HG03196 (cell line): ENCODE results near the gene MKI67.

Source experiments
- ATAC-seq: cut with Tn5 transposase; IDR thresholded peaks from one replicate; pipeline ENCODE4 v1.9.1; 2021; ENCODE audit not compliant: unreplicated experiment

MKI67 gene

DNA sequence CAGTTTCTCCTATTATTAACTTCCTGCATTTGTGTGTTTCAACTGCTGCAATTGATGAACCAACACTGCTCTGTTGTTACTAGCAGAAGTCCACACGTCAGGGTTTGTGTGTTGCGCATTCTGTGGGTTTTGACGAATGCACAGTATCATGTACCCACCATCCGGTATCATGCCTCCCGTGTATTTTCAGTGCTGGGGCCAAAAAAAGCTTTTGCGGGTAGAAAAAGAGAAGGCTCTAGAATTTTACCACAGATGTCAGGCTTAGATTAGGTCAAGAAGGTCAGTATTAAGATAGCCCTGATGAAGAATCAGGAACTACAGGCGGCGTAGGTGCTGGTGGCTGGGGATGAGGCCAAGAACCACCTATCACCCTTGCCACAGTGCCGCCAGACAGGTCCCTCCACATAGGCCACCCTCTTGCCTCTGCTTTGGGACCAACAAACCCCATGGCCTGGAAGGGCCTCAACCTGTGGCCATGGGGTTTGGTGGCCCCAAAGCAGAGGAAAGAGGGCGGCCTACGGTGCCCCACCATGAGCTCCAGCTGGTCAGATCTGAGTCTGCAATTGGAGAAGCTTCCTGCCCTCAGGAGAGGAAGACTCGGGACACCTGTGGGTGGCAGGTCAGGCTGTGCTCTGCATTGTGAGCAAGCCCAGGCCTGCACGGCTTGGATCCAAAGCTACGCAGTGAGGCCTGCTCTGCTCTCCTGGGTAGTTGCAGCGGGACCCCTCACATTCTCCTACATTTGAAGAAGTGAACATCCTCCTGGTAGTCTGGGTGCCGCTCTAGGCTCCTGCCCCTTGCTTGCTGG is 71.9 kb downstream of the MKI67 start:
- no peak for ATAC-seq

DNA sequence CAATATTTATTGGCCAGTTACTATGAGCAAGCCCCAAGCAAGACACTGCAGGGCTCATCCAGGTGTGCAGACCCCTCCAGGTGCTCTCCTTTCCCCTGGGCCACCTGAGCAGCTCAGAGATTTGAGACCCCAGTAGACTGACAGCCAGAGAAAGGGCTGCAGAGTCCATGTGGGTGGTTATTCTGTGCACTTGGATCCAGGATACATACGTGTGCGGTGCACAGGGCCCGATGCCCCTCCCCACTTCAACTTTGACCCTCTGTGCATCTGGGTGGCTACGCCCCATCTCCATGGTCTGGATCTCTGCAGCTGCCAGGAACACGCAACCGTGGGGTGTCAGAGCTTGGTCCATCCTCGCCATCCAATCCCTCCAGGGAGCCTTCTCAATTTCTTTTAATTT is 72.9 kb downstream of the MKI67 start:
- ATAC-seq: no peak

DNA sequence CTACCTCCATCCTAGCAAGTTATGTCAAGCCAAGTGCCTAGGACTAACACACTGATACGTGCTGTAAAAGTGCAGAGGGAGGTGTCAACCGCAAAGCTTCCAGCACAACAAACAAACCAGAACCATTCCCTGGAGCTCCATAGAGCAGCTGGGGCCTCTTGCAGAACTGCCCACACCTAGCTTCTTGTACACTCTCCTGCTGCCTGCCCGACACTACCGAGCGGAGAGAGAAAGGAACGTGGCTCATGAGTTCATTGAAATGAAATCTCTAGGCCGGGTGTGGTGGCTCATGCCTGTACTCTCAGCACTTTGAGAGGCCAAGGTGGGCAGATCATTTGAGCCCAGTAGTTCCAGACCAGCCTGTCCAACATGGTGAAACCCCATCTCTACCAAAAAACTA is 73.5 kb downstream of the MKI67 start:
- ATAC-seq: no peak

DNA sequence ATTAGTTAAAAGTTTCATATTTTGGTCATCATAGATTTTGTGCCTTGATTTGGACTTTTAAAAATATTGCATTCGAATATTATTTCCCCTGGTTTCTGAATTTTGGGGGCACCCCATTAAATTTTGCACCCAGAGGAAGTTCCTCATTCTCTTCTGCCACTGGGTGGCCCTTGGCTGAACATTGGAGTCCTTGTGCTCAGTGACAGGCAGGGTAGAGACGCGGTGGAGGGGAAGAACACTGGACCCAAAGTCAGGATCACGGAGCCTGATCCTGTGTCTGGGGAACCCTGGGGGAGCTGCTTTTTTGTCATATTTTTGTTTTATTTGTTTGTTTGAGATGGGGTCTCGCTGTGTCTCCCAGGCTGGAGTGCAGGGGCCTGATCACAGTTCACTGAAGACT is 74.7 kb downstream of the MKI67 start:
- no peak for ATAC-seq

DNA sequence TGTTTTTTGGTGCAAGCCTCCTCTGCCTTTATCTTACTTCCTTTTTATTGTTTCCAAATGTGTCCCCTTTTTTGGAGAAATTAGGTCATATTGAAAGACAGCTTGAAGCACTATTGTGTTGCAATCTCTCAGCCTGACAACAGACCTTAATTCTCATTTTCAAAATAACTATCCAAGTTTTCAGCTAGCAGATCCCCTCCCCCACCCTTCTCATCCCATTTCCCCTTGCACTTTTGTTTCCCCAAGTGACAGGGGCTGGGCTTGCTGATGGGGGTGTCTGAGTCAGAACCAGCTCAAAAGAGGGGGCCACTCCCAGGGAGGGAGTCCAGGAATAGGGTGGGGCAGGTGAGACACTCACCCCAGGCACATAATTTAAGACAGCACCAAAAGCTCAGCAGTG is 75.3 kb downstream of the MKI67 start:
- no peak for ATAC-seq

DNA sequence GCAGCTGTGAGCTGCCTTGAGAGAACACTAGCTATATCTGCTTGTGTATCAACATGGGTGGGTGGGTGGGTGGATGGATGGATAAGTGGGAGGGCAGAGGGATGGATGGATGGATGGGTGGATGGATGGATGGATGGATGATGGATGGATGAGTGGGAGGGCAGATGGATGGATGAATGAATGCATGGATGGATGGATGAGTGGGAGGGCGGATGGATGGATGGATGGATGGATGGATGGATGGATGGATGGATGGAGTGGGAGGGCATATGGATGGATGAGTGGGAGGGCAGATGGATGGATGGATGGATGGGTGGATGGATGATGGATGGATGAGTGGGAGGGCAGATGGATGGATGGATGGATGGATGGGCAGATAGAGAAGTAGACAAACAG is 76.1 kb downstream of the MKI67 start:
- no peak for ATAC-seq

DNA sequence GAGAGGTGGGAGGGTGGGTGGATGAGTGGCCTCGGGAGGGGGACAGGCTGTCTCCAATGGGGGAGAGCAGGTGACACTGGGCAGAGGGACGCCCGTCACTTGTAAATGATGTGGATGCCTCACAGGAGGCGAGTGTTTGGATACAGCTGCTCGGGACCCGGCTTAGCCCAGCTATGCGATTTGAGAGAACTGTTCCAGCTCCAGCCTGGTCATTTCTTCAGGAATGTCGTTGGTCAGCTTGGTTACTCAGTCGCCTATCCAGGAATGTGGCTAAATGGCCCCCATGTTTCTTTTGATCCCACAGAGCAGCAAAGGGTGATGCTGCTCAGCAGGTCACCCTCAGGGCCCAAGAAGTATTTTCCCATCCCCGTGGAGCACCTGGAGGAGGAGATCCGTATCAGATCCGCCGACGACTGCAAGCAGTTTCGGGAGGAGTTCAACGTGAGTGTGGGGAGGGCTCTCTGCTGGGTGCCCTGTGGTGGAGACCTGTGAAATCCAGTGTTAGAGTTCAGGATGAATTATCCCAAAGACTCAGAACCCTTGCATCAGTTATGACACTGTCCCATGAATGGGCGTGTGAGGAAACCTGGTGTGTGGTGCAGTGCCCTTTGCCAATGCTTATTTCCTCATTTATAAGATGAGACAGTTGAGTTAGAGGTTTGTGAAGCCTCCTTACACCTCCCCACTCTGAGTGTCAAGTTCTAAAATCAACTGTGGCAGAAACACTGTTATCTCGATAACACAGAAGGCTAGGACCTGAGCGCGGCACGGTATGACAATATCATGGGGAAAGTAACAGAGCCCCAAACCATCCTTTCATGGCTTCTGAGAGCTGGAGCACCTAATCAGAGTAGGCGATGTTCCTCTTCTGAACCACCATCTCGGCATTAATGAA is 76.8 kb downstream of the MKI67 start:
- ATAC-seq: no peak

DNA sequence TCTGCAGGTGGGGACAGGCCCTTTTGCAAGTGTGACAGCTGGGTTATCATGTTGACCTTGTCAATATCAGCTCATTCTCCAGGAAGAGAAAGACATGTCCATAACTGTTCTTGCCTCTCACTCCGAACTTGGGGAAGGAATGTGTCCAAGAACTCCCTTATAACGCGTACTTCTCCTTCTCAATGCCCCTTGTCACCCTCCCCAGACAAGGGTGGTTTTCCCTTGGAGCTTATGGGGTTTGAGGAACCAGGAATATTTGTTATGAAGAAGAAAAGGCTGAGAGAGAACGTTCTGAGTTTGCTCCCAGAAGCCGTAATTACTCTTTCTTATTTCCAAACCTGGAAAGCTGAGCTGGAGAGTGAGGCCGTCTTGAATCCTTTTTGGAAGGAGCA is 77.4 kb downstream of the MKI67 start:
- no peak for ATAC-seq

DNA sequence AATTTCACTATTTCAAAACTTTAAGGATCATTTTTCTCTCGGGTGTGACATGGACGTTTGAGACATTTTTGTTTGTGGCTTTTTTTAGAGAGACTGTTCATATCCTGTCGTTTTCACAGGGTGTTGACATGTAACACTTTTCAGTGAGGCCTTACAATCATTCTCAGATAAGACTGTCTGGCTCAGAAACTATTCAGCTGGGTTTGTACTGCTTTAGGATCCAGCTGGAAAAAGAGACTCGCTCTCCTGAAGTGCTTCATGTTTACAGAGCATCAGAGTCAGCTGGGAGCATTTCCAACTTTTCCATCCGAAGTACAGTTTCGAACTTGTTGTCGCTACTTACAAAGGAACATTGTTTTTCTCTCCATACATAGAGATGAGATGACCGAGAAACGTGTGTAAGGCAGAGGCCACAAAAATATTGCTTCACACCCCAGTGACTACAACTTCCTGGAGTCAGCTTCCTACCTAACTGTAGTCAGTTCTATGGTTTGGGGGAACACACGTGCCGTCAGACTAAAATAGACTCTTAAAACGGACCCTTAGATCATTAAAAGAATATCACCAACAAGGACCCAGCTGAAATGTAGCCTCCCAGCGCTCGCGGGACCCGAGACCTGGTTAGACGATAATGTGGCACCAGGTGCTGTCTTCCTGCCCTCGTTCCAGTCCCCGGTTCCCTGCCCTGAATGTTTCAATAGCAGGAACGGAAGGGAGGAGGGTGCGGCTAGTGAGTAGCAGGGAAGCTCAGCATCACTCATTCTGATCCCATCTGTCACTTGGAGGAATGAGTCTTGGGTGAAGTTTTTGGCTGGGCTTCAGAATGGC is 78.0 kb downstream of the MKI67 start:
- peak; percentile 35 for ATAC-seq

DNA sequence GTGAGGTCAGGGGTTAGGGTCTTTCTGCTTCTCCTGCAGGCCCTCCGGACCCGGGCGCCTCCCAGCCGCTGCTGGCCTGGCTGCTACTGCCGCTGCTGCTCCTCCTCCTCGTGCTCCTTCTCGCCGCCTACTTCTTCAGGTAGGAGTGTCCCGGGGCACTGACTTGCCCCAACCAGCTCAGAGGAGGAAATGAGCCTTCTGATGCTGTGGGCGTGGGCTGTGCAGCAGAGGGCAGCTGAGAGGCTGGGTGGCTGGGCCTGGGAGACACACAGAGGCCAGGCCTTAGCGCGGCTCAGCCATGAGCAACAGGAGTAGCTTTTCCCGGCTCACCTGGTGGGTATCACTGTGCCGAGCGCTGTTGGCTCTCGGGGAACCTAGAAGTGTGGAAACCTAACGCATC is 78.9 kb downstream of the MKI67 start:
- ATAC-seq: peak; percentile 98

DNA sequence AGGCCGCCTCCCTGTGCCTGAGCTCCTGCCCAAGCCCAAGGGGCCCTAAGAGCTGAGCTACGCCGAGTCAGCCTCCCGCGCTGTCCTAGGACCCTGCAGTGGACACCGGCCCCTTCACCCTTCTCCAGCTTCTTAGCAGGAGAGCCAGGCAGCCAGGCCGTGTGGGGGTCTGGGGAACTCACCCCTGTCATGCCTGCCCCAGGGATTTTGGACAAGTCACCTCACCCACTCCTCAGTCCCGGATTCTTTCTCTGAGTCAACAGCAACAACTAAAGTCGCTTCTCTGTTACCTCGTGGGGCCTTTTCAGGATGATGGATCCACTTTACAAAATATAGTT is 79.3 kb downstream of the MKI67 start:
- no peak for ATAC-seq
